ENCODE results near the gene MORC2.

Gene MORC2

GRCh38 chr22:30906411-30906810, 62.2 kb downstream of the MORC2 start:
- peaks cover 46% of the 10 kb centered on the region for H3K36me3 ChIP-seq (ENCODE audit: insufficient read depth, insufficient read length, low read length)
- H3K4me1 ChIP-seq (ENCODE audit: insufficient read depth, insufficient read length), result no peaks in the 10 kb centered on the region
- no peaks in the 10 kb centered on the region for H3K9me3 ChIP-seq (ENCODE audit: insufficient read depth, low read length)
- no peak overlapping the region for H3K4me3 ChIP-seq (ENCODE audit: insufficient read length, low read depth)
- DNase-seq (ENCODE audit: low read depth, low spot score), result no peak
- no peak for TF ChIP-seq YY1 (IDR thresholded peaks at IDR 0.05; ENCODE audit: insufficient read depth, insufficient read length)
- no peak for TF ChIP-seq ZNF274 (IDR thresholded peaks at IDR 0.05; ENCODE audit: low read depth, low read length)
- no peak for TF ChIP-seq SUZ12 (IDR thresholded peaks at IDR 0.05; ENCODE audit: extremely low read depth, insufficient read depth, insufficient read length)
- no peak overlapping the region for H3K9ac ChIP-seq (ENCODE audit: insufficient read length, low read depth)
- H3K27me3 ChIP-seq (ENCODE audit: insufficient read depth, insufficient read length), result no peaks in the 10 kb centered on the region

GRCh38 chr22:30905696-30906341, 62.8 kb downstream of the MORC2 start:
- DNase-seq (ENCODE audit: low read depth, low spot score), result no peak
- H3K36me3 ChIP-seq (ENCODE audit: insufficient read depth, insufficient read length, low read length), result peaks cover 46% of the 10 kb centered on the region
- H3K9me3 ChIP-seq (ENCODE audit: insufficient read depth, low read length), result no peaks in the 10 kb centered on the region
- TF ChIP-seq ZNF274 (IDR thresholded peaks at IDR 0.05; ENCODE audit: low read depth, low read length), result no peak
- no peak for TF ChIP-seq YY1 (IDR thresholded peaks at IDR 0.05; ENCODE audit: insufficient read depth, insufficient read length)
- no peak for TF ChIP-seq SUZ12 (IDR thresholded peaks at IDR 0.05; ENCODE audit: extremely low read depth, insufficient read depth, insufficient read length)
- no peak overlapping the region for H3K9ac ChIP-seq (ENCODE audit: insufficient read length, low read depth)
- no peaks in the 10 kb centered on the region for H3K4me1 ChIP-seq (ENCODE audit: insufficient read depth, insufficient read length)
- H3K4me3 ChIP-seq (ENCODE audit: insufficient read length, low read depth), result no peak overlapping the region
- no peaks in the 10 kb centered on the region for H3K27me3 ChIP-seq (ENCODE audit: insufficient read depth, insufficient read length)

GRCh38 chr22:30903876-30904460, 64.6 kb downstream of the MORC2 start:
- no peak for DNase-seq (ENCODE audit: low read depth, low spot score)
- H3K9ac ChIP-seq (ENCODE audit: insufficient read length, low read depth), result no peak overlapping the region
- H3K4me3 ChIP-seq (ENCODE audit: insufficient read length, low read depth), result no peak overlapping the region
- TF ChIP-seq ZNF274 (IDR thresholded peaks at IDR 0.05; ENCODE audit: low read depth, low read length) (no peak), YY1 (IDR thresholded peaks at IDR 0.05; ENCODE audit: insufficient read depth, insufficient read length) (no peak), SUZ12 (IDR thresholded peaks at IDR 0.05; ENCODE audit: extremely low read depth, insufficient read depth, insufficient read length) (no peak)
- H3K36me3 ChIP-seq (ENCODE audit: insufficient read depth, insufficient read length, low read length), result peaks cover 37% of the 10 kb centered on the region
- no peaks in the 10 kb centered on the region for H3K4me1 ChIP-seq (ENCODE audit: insufficient read depth, insufficient read length)
- H3K27me3 ChIP-seq (ENCODE audit: insufficient read depth, insufficient read length), result no peaks in the 10 kb centered on the region
- H3K9me3 ChIP-seq (ENCODE audit: insufficient read depth, low read length), result peaks cover 9% of the 10 kb centered on the region; the same call in 1 of the 2 replicates

DNA sequence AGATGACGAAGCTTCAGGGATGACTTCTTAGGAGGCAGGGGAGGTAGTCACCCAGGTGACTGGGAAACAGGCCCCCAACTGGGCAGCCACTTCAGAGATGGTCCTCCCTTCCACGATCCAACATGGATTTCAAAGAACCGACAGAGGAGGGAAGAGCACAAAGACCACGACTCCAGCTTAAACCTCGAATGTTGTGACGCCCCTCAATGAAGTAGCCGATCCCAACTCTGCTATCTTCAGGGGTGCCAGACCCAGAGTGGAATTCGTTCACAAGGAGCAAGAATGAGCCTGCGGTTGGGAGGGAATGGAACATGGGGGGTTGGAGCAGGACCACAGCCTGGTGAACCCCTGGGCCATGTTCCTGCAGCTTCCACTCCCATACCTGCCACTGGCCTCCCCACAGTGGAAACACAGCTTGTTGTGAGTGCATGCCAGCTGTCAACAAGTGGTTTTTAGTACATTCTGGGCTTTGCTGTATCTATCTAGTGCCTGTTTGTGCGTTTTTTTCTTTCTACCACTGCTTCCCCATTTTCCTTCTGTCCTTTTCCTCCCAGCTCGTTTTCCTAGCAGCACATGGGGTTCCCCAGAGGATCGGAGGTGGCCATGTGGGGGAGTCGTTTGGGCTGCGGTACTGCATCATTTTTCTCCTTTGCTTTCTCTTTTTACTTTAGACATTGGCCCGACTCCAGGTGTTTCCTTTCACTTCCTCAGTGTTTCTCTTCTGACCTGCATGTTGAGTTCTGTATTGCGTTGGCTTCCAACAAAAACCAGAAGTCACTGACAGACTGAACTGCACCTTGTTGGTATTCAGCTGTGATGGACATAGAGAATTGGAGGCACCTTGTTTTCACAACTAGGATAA, 65.8 kb downstream of the MORC2 start:
- Histone ChIP-seq H3K9me3 (ENCODE audit: insufficient read depth, low read length) (peaks cover 11% of the 10 kb centered on the region; the same call in 1 of the 2 replicates), H3K36me3 (ENCODE audit: insufficient read depth, insufficient read length, low read length) (peaks cover 29% of the 10 kb centered on the region), H3K4me1 (ENCODE audit: insufficient read depth, insufficient read length) (no peaks in the 10 kb centered on the region), H3K9ac (ENCODE audit: insufficient read length, low read depth) (no peak overlapping the region), H3K27me3 (ENCODE audit: insufficient read depth, insufficient read length) (no peaks in the 10 kb centered on the region), H3K4me3 (ENCODE audit: insufficient read length, low read depth) (no peak overlapping the region)
- no peak for DNase-seq (ENCODE audit: low read depth, low spot score)
- no peak for TF ChIP-seq ZNF274 (IDR thresholded peaks at IDR 0.05; ENCODE audit: low read depth, low read length)
- no peak for TF ChIP-seq YY1 (IDR thresholded peaks at IDR 0.05; ENCODE audit: insufficient read depth, insufficient read length)
- no peak for TF ChIP-seq SUZ12 (IDR thresholded peaks at IDR 0.05; ENCODE audit: extremely low read depth, insufficient read depth, insufficient read length)

GRCh38 chr22:30894371-30894740, 74.2 kb downstream of the MORC2 start:
- DNase-seq (ENCODE audit: low read depth, low spot score), result peak; percentile 15
- TF ChIP-seq YY1 (IDR thresholded peaks at IDR 0.05; ENCODE audit: insufficient read depth, insufficient read length), result no peak
- TF ChIP-seq ZNF274 (IDR thresholded peaks at IDR 0.05; ENCODE audit: low read depth, low read length), result no peak
- no peak for TF ChIP-seq SUZ12 (IDR thresholded peaks at IDR 0.05; ENCODE audit: extremely low read depth, insufficient read depth, insufficient read length)
- Histone ChIP-seq H3K36me3 (ENCODE audit: insufficient read depth, insufficient read length, low read length) (peaks cover 21% of the 10 kb centered on the region), H3K27me3 (ENCODE audit: insufficient read depth, insufficient read length) (no peaks in the 10 kb centered on the region), H3K9me3 (ENCODE audit: insufficient read depth, low read length) (peaks cover 6% of the 10 kb centered on the region; the same call in 1 of the 2 replicates), H3K4me1 (ENCODE audit: insufficient read depth, insufficient read length) (peaks cover 5% of the 10 kb centered on the region), H3K9ac (ENCODE audit: insufficient read length, low read depth) (no peak overlapping the region), H3K4me3 (ENCODE audit: insufficient read length, low read depth) (no peak overlapping the region)

DNA sequence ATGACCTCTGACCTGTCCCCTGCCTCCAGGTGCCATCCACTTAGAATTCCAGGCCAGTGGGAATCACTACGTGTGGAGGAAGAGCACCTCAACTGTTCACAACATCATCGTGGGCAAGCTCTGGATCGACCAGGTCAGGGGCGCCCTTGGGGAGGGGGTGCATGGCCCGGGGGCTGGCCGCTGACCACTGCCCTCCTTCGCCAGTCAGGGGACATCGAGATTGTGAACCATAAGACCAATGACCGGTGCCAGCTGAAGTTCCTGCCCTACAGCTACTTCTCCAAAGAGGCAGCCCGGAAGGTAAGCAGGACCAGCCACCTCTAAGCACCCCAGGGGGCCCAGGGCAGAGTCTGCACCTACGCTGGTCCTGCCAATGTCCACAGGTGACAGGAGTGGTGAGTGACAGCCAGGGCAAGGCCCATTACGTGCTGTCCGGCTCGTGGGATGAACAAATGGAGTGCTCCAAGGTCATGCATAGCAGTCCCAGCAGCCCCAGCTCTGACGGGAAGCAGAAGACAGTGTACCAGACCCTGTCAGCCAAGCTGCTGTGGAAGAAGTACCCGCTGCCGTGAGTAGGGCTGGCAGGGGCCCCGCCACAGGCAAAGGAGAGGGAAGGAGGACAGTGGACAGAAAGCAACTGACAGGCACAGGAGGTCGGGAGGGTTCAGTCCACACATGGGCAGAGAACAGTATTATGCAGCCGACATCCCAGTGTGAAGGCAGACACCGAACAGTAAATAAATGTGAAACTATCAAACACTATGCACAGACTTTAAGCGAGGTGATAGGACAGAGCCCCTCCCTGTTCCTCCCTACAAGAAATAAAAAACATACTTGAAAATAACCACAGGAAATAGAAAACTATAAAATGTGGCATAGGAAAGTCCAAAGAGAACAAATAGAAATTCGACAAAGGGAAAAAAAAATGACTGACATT, 74.9 kb downstream of the MORC2 start:
- H3K9me3 ChIP-seq (ENCODE audit: insufficient read depth, low read length), result no peaks in the 10 kb centered on the region
- H3K4me3 ChIP-seq (ENCODE audit: insufficient read length, low read depth), result no peak overlapping the region
- no peak for TF ChIP-seq YY1 (IDR thresholded peaks at IDR 0.05; ENCODE audit: insufficient read depth, insufficient read length)
- TF ChIP-seq SUZ12 (IDR thresholded peaks at IDR 0.05; ENCODE audit: extremely low read depth, insufficient read depth, insufficient read length), result no peak
- no peak for TF ChIP-seq ZNF274 (IDR thresholded peaks at IDR 0.05; ENCODE audit: low read depth, low read length)
- H3K27me3 ChIP-seq (ENCODE audit: insufficient read depth, insufficient read length), result no peaks in the 10 kb centered on the region
- DNase-seq (ENCODE audit: low read depth, low spot score), result no peak
- peak overlapping the region; percentile 9 for H3K9ac ChIP-seq (ENCODE audit: insufficient read length, low read depth)
- H3K36me3 ChIP-seq (ENCODE audit: insufficient read depth, insufficient read length, low read length), result peaks cover 21% of the 10 kb centered on the region
- peaks cover 5% of the 10 kb centered on the region for H3K4me1 ChIP-seq (ENCODE audit: insufficient read depth, insufficient read length)

All from NT2/D1 (cell line).